Esophagus muscularis mucosa (tissue), 4 donors: ENCODE results near the gene BATF2.

ENCODE experiments used
- CTCF ChIP-seq, 3 experiments: fragments of 200-600 bp in 2 of 3; fragments of 450-650 bp in 1 of 3; sonication (generic) in 2 of 3; IDR thresholded peaks; one replicate each; pipeline ENCODE4 v1.5.1; 2017 to 2019; ENCODE audit warnings: antibody characterized with exemption in 3 of 3, mild to moderate bottlenecking in 2 of 3, moderate library complexity in 1 of 3
- EP300 ChIP-seq: sonication (generic); formaldehyde crosslinking; IDR thresholded peaks from one replicate; pipeline ENCODE4 v1.6.1; 2017; ENCODE audit warnings: antibody characterized with exemption
- POLR2A ChIP-seq: fragments of 450-650 bp; IDR thresholded peaks from one replicate; pipeline ENCODE4 v1.6.1; 2017; ENCODE audit warnings: antibody characterized with exemption, moderate library complexity, mild to moderate bottlenecking, low read depth

DNA sequence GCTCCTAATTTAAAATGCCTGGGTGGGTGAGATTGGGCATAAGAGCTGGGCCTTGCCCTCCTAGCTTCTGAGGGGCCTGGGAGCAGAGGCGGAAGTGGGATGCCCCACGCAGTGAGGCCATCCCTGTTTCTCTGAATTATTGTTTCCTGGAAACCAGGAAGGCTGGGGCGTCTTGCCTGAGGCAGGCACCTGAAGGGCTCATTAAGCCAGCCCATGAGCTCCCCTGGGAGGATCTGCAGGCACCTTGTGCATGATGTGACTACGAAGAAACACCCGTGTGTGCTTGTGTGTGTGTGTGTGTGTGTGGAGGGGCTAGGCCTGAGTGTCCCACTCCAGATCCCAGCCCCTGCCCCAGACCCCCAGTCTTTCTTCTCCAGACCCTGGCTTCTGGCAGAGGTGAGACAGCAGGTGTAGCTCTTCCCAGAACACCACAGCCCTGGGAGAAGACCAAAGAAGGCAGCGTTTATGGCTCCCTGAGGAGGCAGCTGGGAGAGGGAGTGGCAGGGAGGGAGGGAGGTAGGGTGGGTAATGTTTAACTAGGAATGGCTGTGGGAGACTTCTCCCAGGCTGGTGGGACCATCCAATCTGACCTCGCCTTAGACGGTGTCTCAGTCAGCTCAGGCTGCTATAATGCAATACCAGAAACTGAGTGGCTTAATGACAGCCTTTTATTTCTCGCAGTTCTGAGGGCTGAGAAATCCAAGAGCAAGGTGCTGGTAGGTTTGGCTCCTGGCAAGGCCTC, 2.1 kb upstream of the BATF2 start:
- no peak for TF ChIP-seq CTCF (IDR thresholded peaks at IDR 0.05)
- no peak for TF ChIP-seq EP300
- no peak for TF ChIP-seq POLR2A
